Prostate gland (tissue), 2 donors: ENCODE results near the gene BCL7A.

Experiments used
- CTCF ChIP-seq, 4 experiments: fragments of 200-600 bp in 2 of 4; fragments of 450-650 bp in 2 of 4; sonication (generic) in 2 of 4; IDR thresholded peaks; 1 replicate in 3 of 4; 2 replicates in 1 of 4; pipeline ENCODE4 v1.5.1; 2016 to 2019; ENCODE audit warnings: antibody characterized with exemption in 4 of 4, mild to moderate bottlenecking in 2 of 4, moderate library complexity in 2 of 4
- POLR2A ChIP-seq: fragments of 450-650 bp; IDR thresholded peaks from one replicate; pipeline ENCODE4 v1.6.1; 2016; ENCODE audit warnings: antibody characterized with exemption, mild to moderate bottlenecking
- POLR2AphosphoS5 ChIP-seq: sonication (generic); formaldehyde crosslinking; IDR thresholded peaks from one replicate; pipeline ENCODE4 v1.6.1; 2017; ENCODE audit warnings: antibody characterized with exemption

GRCh38 chr12:121986489-121987245 is 35.0 kb upstream of the BCL7A start:
- no peak for TF ChIP-seq CTCF (IDR thresholded peaks at IDR 0.05)
- TF ChIP-seq POLR2A = no peak
- TF ChIP-seq POLR2AphosphoS5 = no peak
